EH (cell line): ENCODE data around the gene ADAMTS2.

Source experiments
- DNase-seq: peaks from one replicate; pipeline ENCODE4 v3.0.0-alpha.2; 2015; ENCODE audit warnings: low read depth

The ADAMTS2 gene

DNA sequence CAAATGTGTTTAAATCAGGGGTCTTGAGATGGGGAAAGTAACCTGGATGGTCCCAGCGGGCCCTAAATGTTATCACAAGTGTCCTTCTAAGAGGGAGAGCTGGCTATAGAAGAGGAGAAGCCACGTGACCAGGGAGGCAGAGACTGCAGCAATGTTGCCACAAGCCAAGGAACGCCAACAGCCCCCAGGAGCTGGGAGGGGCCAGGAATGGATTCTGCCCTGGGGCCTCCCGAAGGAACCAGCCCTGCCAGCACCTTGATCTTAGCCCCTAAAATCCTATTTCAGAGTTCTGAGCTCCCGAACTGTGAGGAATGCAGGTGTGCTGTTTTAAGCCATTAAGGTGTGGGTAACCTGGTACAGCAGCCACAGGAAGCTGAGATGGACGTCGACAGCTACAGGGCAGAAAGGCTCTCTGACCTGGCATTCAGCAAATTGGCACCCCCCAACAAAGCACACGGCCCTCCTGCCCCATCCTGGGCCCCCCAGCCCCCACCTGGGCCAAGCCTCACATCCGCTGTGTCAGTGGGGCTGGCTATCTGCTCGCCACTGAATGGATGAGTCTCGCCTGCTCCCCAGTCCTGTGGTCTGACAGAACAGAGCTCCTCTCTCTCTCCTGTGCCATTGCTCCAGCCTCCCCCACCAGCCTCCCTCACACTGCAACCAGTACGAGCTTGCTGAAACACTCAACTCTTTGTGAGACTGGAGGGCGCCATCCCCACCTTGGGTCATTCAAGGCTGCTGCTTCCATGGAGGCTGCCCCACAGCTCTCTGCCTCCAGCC is 78.8 kb downstream of the ADAMTS2 start:
- DNase-seq: peak; percentile 61

DNA sequence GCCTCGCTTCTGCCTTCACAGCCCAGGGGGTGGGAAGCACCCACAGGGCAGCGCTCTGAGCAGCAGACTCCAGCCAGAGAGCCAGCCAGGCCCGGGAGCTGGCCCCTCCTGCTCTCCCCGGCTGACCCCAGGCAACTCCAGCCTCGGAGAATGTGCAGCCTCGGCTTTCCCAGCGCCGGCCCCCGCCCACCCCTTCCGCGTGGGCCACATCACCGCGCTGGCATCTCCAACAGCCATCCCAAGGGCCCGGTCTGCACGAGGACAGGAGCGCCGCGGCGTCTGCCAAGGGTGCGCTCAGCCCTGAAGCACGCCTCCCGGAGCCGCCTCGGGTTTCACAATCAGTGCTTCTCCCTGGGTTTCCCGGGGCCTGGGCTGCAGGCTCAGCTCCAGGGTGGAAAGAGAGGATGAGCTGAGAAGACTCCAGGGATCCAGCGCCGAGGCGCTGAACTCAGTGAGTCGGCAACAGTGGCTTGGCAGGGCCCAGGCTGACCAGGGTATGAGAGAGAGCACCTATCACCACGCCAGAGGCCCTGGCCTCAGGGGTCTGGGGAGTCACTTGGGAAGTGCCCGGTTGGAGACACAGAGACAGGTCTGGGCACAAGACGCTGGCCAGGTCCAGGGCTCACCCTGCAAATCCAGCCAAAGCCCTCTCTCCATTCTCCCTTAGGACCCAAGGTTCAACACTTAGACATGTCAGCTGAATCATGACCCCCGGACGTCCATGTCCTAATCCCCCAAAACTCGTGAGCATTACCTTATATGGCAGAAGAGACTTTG is 79.6 kb downstream of the ADAMTS2 start:
- peak; percentile 100 for DNase-seq

DNA sequence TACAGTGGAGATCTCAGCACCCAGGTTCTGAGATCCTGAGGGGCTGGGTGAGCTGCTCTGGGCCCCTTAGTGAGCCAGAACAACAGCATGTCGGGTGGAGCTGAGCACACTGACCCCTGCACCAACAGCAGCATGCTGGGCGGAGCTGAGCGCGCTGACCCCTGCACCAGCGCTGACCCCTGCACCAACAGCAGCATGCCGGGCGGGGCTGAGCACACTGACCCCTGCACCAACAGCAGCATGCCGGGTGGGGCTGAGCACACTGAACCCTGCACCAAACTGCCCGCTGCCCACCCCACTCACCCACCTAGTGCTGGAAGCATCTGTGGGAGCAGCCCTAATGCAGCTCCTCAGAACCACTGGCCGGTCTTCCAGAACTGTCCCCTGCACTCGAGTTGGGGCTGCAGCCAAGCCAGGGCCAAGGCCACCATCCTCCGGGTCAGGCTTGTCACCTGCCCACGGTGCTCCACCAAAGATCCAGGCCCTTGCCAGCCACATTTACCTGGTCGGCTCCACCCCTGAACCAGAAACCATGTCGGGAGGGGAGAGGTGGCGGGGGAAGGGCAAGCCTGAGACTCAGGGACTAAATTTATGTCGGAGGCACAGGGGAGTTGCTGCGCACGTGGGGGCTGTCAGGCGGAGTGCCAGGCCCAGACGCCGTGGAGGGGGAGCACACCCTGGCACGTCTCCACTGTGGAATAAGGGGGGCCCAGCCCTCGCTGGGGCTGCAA is 80.3 kb downstream of the ADAMTS2 start:
- no peak for DNase-seq

DNA sequence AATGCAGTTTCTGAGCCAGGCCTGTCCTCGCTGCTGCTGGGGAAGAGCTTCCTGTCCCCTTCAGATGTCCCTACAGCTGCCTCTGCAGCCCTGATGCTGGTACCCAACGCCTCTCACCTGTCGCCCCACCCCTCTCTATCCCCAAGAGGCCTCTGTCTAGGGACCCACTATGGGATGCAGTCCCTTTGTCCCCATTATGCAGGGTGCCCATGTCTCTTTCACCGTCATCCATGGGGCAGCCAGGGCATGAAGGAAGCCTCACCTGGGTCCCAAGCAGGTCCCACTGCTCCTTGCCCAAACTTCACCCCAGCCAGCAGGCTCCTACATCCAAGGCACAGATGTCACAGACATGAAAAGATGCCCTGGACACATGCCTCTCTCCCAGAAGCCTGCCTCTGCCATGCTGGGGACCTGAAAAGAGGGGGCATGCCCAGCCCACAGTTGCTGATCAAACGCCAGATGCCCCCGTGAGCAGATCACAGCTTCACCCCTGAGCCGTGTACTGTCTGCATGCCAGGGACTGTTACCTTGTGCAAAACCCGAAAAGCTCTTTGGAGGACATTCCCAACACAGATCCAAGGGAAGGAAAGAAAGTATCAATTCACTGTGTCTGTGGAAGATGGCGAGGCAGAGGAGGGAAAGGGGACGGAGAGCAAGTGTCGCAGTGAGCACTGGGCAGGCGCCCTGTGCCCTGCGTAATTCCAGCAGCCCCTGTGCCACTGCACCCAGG is 81.0 kb downstream of the ADAMTS2 start:
- DNase-seq: no peak

DNA sequence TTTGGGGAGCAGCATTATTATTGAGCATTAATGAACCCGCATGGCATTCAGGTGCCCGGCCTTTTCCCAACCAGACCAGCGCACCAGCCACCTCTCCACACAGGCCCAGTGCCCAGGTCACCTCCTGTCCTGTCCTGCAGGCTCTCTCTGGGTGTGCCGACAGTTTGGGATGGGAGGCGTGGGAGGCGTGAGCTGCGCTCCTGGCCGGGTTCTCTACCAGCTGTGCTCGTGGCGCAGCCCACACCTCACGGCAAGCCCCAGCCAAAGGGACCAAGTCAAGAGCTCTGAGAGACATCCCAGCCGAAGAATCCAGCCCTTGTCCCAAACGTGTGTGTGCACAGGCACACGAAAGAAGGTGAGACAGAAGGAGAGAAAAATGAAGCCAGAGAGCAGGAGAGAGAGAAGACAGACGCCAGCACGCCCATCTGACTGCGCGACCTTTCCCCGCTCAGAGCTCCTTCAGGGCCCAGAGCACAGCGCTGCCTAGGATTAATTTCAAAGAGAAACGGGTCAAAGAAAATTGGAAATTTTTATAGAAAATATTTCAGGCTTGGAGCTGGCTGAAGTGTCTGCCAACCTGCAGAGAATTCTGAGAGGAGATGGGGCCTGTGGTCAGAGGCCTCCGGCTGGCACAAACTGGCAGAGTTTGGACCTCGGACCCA is 81.7 kb downstream of the ADAMTS2 start:
- no peak for DNase-seq

DNA sequence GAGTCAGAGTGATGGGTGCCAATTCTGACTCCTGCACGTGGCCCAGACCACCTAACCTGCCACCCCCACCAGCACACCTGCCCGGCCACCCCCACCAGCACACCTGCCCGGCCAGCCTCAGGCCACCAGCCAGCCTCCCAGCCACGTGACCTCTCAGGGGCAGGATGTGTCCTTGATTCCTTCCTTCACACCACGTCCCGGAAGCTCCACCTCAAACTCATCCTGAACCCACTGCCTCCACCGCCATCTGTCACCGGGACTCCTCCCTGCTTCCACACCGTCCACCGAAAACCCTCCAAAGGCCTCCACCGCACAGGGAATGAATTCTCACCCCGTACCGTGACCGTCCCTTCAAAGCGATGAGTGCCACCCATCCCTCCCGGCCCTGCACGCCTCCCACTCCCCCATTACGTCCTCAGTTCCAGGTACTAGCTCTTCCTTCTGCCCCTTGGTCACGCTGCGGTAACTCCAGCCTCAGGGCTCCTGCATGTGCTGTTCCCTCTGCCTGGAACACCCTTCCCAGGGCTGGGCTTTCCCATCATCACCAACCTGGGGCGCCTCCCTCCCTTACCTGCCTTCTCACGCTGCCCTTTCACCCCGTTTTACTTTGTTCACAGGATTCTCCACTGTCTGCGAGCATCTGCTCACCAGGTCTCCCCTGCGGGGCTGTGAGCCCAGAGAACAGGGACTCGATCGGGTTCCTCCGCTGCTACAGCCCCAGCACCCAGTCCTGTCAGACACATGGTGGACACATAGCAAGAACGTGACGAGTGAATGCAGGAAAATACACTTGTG is 82.9 kb downstream of the ADAMTS2 start:
- no peak for DNase-seq

DNA sequence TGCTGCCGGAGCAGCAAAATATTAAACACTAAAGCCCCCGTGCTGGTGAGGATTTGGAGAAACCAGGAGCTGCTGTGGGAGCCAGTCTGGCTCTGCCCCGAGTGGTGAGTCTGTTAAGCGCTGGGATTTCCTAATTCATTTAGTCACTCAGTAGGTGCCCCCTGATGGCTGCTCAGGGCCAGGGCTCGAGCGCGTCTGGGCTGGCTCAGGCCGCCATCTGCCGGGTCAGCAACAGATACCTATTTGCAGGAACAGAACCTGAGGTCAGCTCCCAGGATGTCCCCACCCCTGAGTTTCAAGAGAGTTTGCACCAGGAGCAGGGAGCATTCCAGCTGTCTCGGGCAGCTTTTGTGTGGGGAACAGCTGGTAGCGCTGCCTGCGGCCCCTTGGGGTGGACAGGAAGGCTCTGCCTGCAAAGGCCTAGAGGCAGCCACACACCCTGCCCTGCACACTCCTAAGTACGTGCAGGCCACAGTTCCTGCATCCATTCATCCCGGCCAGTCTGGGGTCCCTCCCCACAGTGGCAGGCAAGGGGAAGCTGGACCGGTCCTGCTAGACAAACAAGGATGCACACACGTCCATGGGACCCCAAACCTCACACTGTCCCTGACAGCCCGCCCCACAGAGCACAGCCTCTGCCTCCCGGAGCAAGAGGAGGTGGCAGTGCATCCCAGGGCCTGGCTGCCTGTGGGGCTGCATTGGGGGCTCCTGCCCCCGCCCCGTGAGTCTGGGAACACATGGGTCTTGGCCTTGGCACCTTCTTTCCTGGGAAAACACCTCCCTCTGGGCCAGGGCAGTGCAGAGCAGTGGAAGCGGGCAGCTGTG is 83.7 kb downstream of the ADAMTS2 start:
- peak; percentile 74 for DNase-seq

DNA sequence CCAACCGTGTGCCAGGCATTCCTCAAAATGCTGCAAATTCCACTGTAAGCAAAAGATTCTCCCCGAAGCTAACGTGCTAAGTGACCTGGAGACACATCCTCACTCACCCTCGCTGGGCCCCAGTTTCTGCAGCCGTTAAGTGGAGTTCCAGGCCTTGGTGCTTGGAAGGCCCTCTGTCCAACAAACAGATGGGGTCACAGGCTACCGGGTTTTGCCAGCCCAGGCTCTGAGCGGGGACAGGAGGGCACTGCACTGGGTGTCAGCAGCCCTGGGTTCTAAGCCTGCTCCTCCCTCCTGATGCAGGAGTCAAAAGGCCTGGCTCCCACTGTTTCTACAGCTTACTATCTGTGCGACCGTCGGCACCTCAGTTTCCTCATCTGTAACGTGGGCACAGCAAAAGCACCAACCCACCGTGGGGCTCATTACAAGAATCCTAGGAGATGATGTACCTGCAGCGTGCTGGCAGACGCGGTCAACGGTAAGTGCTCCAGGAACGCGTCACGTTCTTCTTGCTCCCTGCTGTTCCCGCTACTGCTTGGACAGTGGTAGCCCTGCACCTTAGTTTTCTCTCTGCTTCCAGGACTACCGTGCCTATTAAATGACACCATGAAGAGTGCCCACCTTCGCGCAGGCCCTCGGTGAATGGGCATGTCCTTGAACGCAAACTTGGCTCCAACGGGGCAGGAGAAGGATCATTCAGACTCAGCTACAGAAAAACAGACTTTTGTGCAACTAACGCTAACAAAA is 84.8 kb downstream of the ADAMTS2 start:
- no peak for DNase-seq

DNA sequence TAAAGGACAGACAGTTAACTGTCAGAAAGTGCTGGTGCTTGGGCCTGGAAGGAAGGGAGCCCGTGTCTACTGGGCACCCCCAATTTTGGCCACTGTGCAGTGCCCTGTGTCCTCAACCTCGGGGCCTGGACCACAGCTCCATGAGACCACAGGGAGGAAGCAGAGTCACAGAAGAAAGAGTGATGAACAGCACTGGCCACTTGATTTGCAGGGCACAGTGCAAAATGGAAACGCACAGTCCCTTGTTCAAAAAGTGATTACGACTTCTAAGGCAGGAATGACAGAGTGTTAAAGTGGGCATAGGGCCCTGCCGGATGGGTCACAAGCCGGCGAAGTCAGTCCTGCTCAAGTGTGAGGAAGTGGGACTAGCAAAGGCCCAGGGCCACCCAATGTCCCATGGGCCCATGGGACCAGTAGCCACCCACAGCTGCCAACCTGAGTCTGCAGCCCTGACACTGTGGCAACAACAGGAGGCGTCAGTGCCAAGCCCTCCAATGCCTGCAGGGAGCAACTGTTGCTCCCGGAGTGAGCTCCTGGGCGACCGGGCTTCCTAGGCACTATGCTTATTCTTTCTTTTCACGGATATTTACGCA is 85.4 kb downstream of the ADAMTS2 start:
- peak; percentile 39 for DNase-seq

DNA sequence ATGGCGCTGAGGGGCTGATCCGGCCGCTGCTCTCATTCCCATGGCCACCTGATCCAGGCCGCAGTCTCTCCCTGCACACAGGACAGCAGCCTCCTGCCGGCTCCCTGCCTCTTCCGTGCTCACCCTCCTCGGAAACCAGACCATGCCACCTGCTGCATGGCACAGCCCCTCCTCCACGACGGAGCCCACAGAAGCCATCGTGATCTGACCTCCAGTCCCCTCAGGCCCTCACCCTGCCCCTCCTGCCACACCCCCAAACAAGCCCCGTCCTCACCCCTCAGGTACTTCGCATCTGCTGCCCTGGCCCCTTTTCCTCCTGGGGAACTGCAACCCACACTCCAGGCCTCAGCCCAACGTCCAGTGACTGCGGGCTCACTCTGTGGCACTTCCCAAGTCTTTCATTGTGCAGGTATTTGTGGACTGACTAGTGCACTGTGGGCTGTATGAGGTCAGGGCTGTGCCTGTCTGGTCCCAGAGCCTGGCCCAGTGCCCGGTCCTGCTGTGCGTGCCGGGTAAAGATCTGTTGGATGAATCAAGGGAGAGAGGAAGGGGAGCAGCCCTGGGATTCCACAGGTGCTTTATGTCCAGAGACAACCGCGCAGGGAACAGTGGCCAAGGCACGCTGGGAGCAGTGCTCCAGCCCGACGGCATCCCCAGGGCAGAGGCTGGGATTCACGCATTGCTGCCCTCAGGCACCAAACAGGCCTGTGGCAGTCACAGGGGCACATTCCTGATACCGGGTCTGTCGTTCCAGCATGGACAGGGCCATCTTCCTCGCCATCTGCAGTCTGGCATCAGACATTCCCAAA is 86.1 kb downstream of the ADAMTS2 start:
- peak; percentile 100 for DNase-seq

DNA sequence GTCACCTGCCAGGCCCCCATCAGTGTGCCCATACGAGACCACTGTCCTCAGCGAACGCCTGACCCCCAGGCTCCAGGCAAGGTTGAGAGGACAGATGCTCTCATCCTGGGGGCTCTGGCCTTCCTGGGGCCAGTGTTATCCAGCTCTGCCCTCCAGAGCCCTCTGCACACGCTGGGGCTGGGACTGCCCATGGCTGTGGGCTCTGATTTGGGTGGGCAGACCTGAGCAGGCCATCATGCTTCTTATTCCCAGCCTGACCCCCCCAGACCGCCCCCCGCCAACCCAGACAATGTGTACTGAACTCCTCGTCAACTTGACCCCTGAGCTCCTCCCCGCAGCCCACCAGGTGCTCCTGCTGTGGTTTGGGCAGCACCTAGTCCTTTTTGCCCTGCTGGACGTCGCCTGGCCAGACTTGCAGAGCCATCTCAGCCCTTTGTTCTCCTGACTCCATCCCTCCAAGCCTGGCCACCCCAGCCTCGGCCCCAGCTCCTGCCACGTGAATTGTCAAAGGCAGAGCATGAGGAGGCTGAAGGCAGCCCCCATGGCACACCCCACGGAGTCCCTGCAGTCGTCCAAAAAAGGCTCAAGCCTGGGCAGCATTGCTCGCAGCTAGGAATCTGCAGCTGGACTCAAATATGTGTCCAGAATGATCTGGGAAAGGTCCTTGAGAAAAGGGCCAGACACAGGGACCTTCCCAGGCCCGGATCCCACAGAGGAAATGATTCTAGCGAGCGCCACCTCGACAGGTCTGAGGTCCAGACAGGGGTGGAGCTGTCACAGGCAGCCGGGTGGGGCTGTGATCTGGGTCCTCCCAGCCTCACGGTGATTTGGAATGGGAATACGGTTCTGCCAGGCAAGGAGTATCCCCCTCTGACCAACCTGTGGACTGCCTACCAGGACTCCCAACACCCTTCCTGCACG is 87.0 kb downstream of the ADAMTS2 start:
- DNase-seq: peak; percentile 72

DNA sequence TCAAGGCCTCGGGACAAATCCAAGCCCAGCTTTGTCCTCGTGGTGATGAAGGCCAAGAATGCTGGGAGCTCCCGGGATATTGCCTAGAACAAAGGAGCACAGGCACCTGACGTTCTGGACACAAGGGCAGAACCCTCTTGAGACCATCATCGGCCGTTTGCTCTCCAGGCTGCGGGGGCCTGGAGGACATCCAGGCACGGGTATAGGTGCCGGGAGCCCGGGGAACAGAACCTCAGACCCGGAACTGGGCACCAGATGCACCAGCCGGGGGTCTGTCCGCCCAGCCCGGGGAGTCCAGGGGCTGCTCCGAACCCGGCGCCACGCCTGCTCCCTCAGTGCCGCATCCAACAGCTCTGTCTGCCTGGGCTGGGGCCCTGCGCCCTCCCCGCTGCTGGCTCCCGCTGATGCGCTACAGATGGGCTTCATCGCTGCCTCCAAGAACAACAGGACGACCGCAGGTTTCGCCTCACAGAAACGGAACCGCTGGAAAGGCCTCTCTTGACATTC is 88.0 kb downstream of the ADAMTS2 start:
- peak; percentile 85 for DNase-seq

DNA sequence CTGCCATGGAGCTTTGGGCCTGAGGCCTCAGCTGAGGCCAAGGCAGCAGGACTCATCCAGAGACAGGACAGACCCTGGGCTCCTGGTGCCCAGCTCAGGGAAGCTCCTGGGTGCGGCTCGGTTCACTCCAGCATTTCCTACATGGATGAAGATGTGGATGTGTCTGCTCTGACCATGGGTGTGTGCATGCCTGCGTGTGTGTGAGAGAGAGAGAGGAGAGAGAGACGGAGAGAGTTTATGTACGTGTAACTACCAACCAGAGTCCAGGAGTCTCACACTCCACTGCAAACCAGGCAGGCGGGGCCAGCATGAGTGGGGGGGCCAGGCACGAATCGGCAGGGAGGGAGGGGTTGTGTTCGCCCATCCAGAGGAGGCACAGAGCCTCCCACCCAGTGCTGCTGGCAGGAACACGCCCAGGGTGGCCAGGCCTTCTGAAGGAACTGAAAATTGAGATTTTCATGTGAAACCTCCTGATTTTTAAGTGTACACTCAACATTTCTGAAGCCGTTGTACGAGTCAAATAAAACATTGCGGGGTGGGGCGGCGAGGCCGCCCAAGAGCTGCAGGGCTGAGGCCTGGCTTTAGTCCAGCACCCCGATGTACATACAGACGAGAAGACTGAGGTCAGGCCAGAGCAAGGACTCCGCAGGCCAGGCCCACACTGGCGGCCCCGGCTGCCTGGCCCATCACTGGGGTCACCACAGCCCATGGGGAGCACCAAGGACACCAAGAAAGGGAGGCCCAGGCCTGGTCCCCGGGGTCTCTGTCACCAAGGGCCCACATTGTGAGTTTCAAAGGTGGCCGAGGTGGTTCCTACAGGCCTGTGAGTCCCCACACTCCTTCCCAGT is 88.7 kb downstream of the ADAMTS2 start:
- DNase-seq: no peak

DNA sequence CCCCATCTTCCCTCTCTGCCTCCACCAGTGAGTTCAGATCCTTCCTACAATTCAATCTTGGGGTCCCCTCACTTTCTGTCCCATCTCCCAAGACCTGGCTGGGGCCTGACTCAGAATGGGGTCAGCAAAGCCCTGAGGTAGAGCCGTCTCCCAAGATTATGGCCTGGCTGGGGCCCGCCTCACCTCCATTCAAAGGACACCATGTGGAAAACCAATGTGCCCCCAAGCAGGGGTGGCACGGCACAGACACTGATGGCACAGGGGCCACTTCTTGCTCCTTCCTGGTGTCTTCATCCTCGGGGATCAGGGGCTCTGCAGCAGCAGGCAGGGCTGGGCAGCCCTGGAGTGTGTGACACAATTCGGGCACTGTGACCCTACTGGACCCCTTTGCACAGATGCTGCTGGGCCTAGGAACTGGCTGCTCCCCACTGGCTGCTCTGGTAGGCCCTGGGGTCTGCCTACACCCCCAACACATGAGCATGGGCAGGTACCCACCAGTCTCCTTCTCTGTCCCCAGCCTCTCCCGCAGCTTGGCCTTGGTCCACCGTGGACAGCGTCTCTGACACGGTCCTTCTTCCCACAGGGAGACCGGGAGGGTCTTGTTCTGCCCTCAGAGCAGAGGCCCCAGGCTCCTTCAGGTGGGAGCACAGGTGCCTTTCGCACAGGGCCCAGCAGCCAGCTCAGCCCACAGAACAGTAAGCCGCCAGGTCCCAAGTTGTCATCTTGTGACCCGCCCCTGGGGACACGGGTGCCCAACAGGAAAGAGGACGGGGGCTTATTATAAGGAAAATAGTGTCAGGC is 89.5 kb downstream of the ADAMTS2 start:
- no peak for DNase-seq
